IMR-90 (cell line): Measurements from ENCODE around the gene PAX9. TPM values are rescaled to one million over a fixed set of nuclear protein-coding genes. Genes with fewer than 3 reads are reported as not detected.

Experiments used
- ATAC-seq: fragments of 200-7000 bp; cut with Tn5 transposase; 2 replicates; pipeline ENCODE4 v1.9.1; 2020; ENCODE audit warnings: low read depth, mild to moderate bottlenecking, moderate library complexity
- BruUV-seq: library from RNA; stranded (reverse); fragments of 400-500 nt; replicated peaks from 2 replicates; lab custom pipeline; 2021; lab: Mats Ljungman, UMichigan
- CTCF ChIA-PET: fragments of 300-600 bp; formaldehyde crosslinking; extraction: SDS; loops from one replicate; lab custom pipeline; 2021; ENCODE audit warnings: antibody characterized with exemption; lab: Yijun Ruan, JAX
- POLR2A ChIA-PET: fragments of 300-600 bp; sonication (Branson Sonifier 250); formaldehyde crosslinking; loops from one replicate; lab custom pipeline; 2022; ENCODE audit warnings: antibody characterized with exemption; ENCODE audit not compliant: unreplicated experiment; lab: Charles Lee
- DNase-seq: peaks from one replicate; pipeline ENCODE4 v3.0.0; 2013
- H2AFZ ChIP-seq: replicated peaks from 2 replicates; pipeline ENCODE3; 2013; ENCODE audit warnings: low read length, mild to moderate bottlenecking; ENCODE audit not compliant: poor library complexity
- H2AK5ac ChIP-seq: 2 replicates; pipeline ENCODE4 v1.6.1; 2013; ENCODE audit warnings: low read depth, low read length, inconsistent platforms
- H2AK9ac ChIP-seq: replicated peaks from 2 replicates; pipeline ENCODE3; 2013; ENCODE audit warnings: mild to moderate bottlenecking, low read depth, low read length, moderate library complexity; ENCODE audit not compliant: poor library complexity
- H2BK120ac ChIP-seq: 2 replicates; pipeline ENCODE4 v1.6.1; 2013; ENCODE audit warnings: low read depth, low read length, inconsistent platforms
- H2BK15ac ChIP-seq: 3 replicates; pipeline ENCODE4 v1.6.1; 2013; ENCODE audit warnings: low read depth, low read length, inconsistent platforms
- H2BK20ac ChIP-seq: 2 replicates; pipeline ENCODE4 v1.6.1; 2013; ENCODE audit warnings: low read depth, mild to moderate bottlenecking, inconsistent platforms, low read length, moderate library complexity
- H2BK5ac ChIP-seq: 2 replicates; pipeline ENCODE4 v1.6.1; 2013; ENCODE audit warnings: mild to moderate bottlenecking, low read depth, low read length, inconsistent platforms; ENCODE audit not compliant: poor library complexity, severe bottlenecking
- H3K14ac ChIP-seq: replicated peaks from 2 replicates; pipeline ENCODE4 v1.6.1; 2013; ENCODE audit warnings: low read depth, low read length, inconsistent platforms
- H3K18ac ChIP-seq: 2 replicates; pipeline ENCODE4 v1.6.1; 2013; ENCODE audit warnings: low read depth, low read length, control low read depth
- H3K23ac ChIP-seq: 2 replicates; pipeline ENCODE4 v1.6.1; 2013; ENCODE audit warnings: low read depth, low read length, inconsistent platforms
- H3K27ac ChIP-seq: 2 replicates; pipeline ENCODE4 v1.5.1; 2013; ENCODE audit warnings: mild to moderate bottlenecking, control low read depth, low read length; ENCODE audit not compliant: insufficient read depth
- H3K27me3 ChIP-seq: 2 replicates; pipeline ENCODE4 v1.6.1; 2013; ENCODE audit warnings: low read length; ENCODE audit not compliant: control insufficient read depth, insufficient read depth
- H3K36me3 ChIP-seq: 2 replicates; pipeline ENCODE4 v1.6.1; 2013; ENCODE audit warnings: low read length, mixed read lengths; ENCODE audit not compliant: control insufficient read depth, insufficient read depth
- H3K4ac ChIP-seq: 2 replicates; pipeline ENCODE4 v1.6.1; 2013; ENCODE audit warnings: low read depth, low read length, inconsistent platforms
- H3K4me1 ChIP-seq: 2 replicates; pipeline ENCODE4 v1.6.1; 2013; ENCODE audit warnings: low read length, mixed read lengths; ENCODE audit not compliant: control insufficient read depth, insufficient read depth
- H3K4me2 ChIP-seq: 2 replicates; pipeline ENCODE4 v1.6.1; 2013; ENCODE audit warnings: low read depth, mild to moderate bottlenecking, control low read depth, low read length, moderate library complexity
- H3K4me3 ChIP-seq: 2 replicates; pipeline ENCODE4 v1.5.1; 2013; ENCODE audit warnings: low read depth, mild to moderate bottlenecking, control low read depth, low read length, moderate library complexity; ENCODE audit not compliant: insufficient read depth
- H3K56ac ChIP-seq: 2 replicates; pipeline ENCODE4 v1.6.1; 2013; ENCODE audit warnings: low read length, inconsistent platforms; ENCODE audit not compliant: insufficient read depth; ENCODE audit errors: extremely low read depth
- H3K79me1 ChIP-seq, 2 experiments: 2 replicates each; pipeline ENCODE4 v1.6.1; 2013; ENCODE audit warnings: low read length in 2 of 2, inconsistent platforms in 1 of 2, low read depth in 1 of 2
- H3K9ac ChIP-seq: 2 replicates; pipeline ENCODE4 v1.6.1; 2013; ENCODE audit warnings: low read depth, low read length, control low read depth
- H3K9me1 ChIP-seq: 2 replicates; pipeline ENCODE4 v1.6.1; 2013; ENCODE audit warnings: low read length, inconsistent platforms; ENCODE audit not compliant: insufficient read depth
- H3K9me3 ChIP-seq: 2 replicates; pipeline ENCODE4 v1.6.1; 2013; ENCODE audit warnings: low read length; ENCODE audit not compliant: control insufficient read depth, insufficient read depth
- H4K20me1 ChIP-seq: 2 replicates; pipeline ENCODE4 v1.6.1; 2013; ENCODE audit warnings: low read length, inconsistent platforms; ENCODE audit not compliant: insufficient read depth
- H4K5ac ChIP-seq: 2 replicates; pipeline ENCODE4 v1.6.1; 2013; ENCODE audit warnings: mild to moderate bottlenecking, low read depth, low read length, control low read depth
- H4K8ac ChIP-seq, 2 experiments: 2 replicates each; pipeline ENCODE4 v1.6.1; 2013; ENCODE audit warnings: low read depth in 2 of 2, low read length in 2 of 2, control low read depth in 1 of 2, inconsistent platforms in 1 of 2
- H4K91ac ChIP-seq: 2 replicates; pipeline ENCODE4 v1.6.1; 2013; ENCODE audit warnings: low read depth, low read length, inconsistent platforms; ENCODE audit not compliant: insufficient read depth
- BHLHE40 ChIP-seq: fragments of 150-350 bp; IDR thresholded peaks from 2 replicates; pipeline ENCODE4 v1.6.1; 2016; ENCODE audit warnings: mild to moderate bottlenecking, low read depth, low read length
- CEBPB ChIP-seq: IDR thresholded peaks from 2 replicates; pipeline ENCODE4 v1.6.1; 2012; ENCODE audit warnings: low read depth, low read length, improper control_type of control experiment
- ELK1 ChIP-seq: fragments of 150-350 bp; IDR thresholded peaks from 2 replicates; pipeline ENCODE4 v1.6.1; 2016; ENCODE audit warnings: low read depth, mild to moderate bottlenecking, low read length, moderate library complexity, borderline replicate concordance
- FOS ChIP-seq: fragments of 150-350 bp; IDR thresholded peaks from 2 replicates; pipeline ENCODE4 v1.6.1; 2016; ENCODE audit warnings: low read depth, low read length
- MAFK ChIP-seq: IDR thresholded peaks from 2 replicates; pipeline ENCODE4 v1.6.1; 2012; ENCODE audit warnings: low read depth, low read length, improper control_type of control experiment
- MAZ ChIP-seq: IDR thresholded peaks from 2 replicates; pipeline ENCODE4 v1.6.1; 2012; ENCODE audit warnings: low read depth, mild to moderate bottlenecking, low read length, improper control_type of control experiment, moderate library complexity, borderline replicate concordance
- MXI1 ChIP-seq: IDR thresholded peaks from 2 replicates; pipeline ENCODE4 v1.6.1; 2012; ENCODE audit warnings: low read depth, mild to moderate bottlenecking, low read length, moderate library complexity, borderline replicate concordance
- NFE2L2 ChIP-seq: fragments of 150-350 bp; IDR thresholded peaks from 2 replicates; pipeline ENCODE4 v1.6.1; 2016; ENCODE audit warnings: low read depth, mild to moderate bottlenecking, low read length
- RAD21 ChIP-seq: IDR thresholded peaks from 2 replicates; pipeline ENCODE4 v1.6.1; 2012; ENCODE audit warnings: low read length, improper control_type of control experiment
- RCOR1 ChIP-seq: IDR thresholded peaks from 2 replicates; pipeline ENCODE4 v1.6.1; 2012; ENCODE audit warnings: mild to moderate bottlenecking, low read length, improper control_type of control experiment; ENCODE audit not compliant: insufficient replicate concordance
- SMC3 ChIP-seq: fragments of 150-350 bp; IDR thresholded peaks from 2 replicates; pipeline ENCODE4 v1.6.1; 2016; ENCODE audit warnings: low read depth, mild to moderate bottlenecking, antibody characterized with exemption, low read length, moderate library complexity
- USF2 ChIP-seq: fragments of 150-350 bp; IDR thresholded peaks from 2 replicates; pipeline ENCODE4 v1.6.1; 2017; ENCODE audit warnings: mild to moderate bottlenecking, antibody characterized with exemption, low read length, low read depth
- WGBS, 2 experiments: methylation state at CpG; one replicate each; pipeline versions ENCODE4 v1.1.5 to v1.1.7; 2013; ENCODE audit warnings: missing lambda C conversion rate in 2 of 2; ENCODE audit not compliant: insufficient read length in 1 of 2; ENCODE audit errors: extremely low coverage in 2 of 2; 5-methylcytosine and 5-hydroxymethylcytosine counted together
- dilution Hi-C: fragments of 300-500 bp; cut with HindIII; formaldehyde crosslinking; loops from one replicate; pipeline ENCODE4 v1.14.3; 2018; ENCODE audit warnings: low sequenced_read_pairs; ENCODE audit not compliant: unreplicated experiment
- in situ Hi-C: fragments of 300-500 bp; cut with MboI; formaldehyde crosslinking; loops from 3 replicates; pipeline ENCODE4 v1.14.3; 2019; ENCODE audit warnings: low sequenced_read_pairs, inconsistent platforms, mixed read lengths
- intact Hi-C: fragments of 100-400 bp; cut with micrococcal nuclease; formaldehyde crosslinking; loops from 2 replicates; pipeline ENCODE4 v1.10.0; 2022
- polyA plus RNA-seq, 3 experiments: library from polyadenylated mRNA; depleted of rRNA; stranded (reverse); fragments of >200 nt; gene quantifications; 2 replicates each; pipeline ENCODE4 v1.2.3, GENCODE V29; 2012; ENCODE audit warnings: low replicate concordance in 1 of 3
- total RNA-seq: library from RNA; depleted of rRNA; stranded (reverse); fragments of >200 nt; gene quantifications from 2 replicates; pipeline ENCODE4 v1.2.3, GENCODE V29; 2012

The PAX9 gene
- total and polyA plus RNA-seq, 2 of the 4 experiments (the other 2 are of a cell fraction), result not detected

GRCh38 chr14:36675581-36675980 is 13.9 kb downstream of the PAX9 start:
- H3K56ac ChIP-seq, result no peak overlapping the region
- H3K4ac ChIP-seq, result no peak overlapping the region
- ATAC-seq, result no peak
- no peak overlapping the region for H3K4me2 ChIP-seq
- H3K23ac ChIP-seq, result no peak overlapping the region
- no peak overlapping the region for H2BK120ac ChIP-seq
- no peaks in the 10 kb centered on the region for H3K36me3 ChIP-seq
- no peak overlapping the region for H4K5ac ChIP-seq
- H2AK5ac ChIP-seq, result no peak overlapping the region
- POLR2A ChIA-PET, result no interaction called here
- in situ Hi-C loops (no loop called here), dilution Hi-C loops (no loop called here), intact Hi-C loops (no loop called here)
- no peaks in the 10 kb centered on the region for H3K9me1 ChIP-seq
- no peak overlapping the region for H3K4me3 ChIP-seq
- no peak overlapping the region for H3K9ac ChIP-seq
- no peak overlapping the region for H2AK9ac ChIP-seq
- H2BK5ac ChIP-seq, result no peak overlapping the region
- H4K8ac ChIP-seq, result no peak overlapping the region
- no peak for TF ChIP-seq USF2
- TF ChIP-seq MXI1, result no peak
- no peak for TF ChIP-seq CEBPB
- TF ChIP-seq SMC3, result no peak
- TF ChIP-seq FOS, result no peak
- no peak for TF ChIP-seq RAD21
- TF ChIP-seq NFE2L2, result no peak
- TF ChIP-seq ELK1, result no peak
- no peak for TF ChIP-seq BHLHE40
- no peak for TF ChIP-seq RCOR1
- TF ChIP-seq MAFK, result no peak
- TF ChIP-seq MAZ, result no peak
- no peak overlapping the region for H4K91ac ChIP-seq
- H2AFZ ChIP-seq, result no peak overlapping the region
- H2BK20ac ChIP-seq, result no peak overlapping the region
- no peak for DNase-seq
- no peak overlapping the region for H3K27ac ChIP-seq
- H3K14ac ChIP-seq, result no peak overlapping the region
- WGBS, 2 experiments, result no CpG with 5 or more reads among the region's 6 CpGs
- H3K18ac ChIP-seq, result no peak overlapping the region
- CTCF ChIA-PET, result no interaction called here
- H2BK15ac ChIP-seq, result no peak overlapping the region
- peaks cover 2% of the 10 kb centered on the region; the same call in 1 of the 2 replicates for H3K27me3 ChIP-seq
- no peaks in the 10 kb centered on the region for H3K4me1 ChIP-seq
- H4K20me1 ChIP-seq, result no peaks in the 10 kb centered on the region
- H3K79me1 ChIP-seq, result no peaks in the 10 kb centered on the region
- BruUV-seq, result no TSS peak
- no peaks in the 10 kb centered on the region for H3K9me3 ChIP-seq
